HG03139 (cell line): ENCODE results near the gene SPATS1.

Source experiments
- ATAC-seq: cut with Tn5 transposase; IDR thresholded peaks from one replicate; pipeline ENCODE4 v1.9.1; 2021; ENCODE audit not compliant: unreplicated experiment

SPATS1 gene, protein sequence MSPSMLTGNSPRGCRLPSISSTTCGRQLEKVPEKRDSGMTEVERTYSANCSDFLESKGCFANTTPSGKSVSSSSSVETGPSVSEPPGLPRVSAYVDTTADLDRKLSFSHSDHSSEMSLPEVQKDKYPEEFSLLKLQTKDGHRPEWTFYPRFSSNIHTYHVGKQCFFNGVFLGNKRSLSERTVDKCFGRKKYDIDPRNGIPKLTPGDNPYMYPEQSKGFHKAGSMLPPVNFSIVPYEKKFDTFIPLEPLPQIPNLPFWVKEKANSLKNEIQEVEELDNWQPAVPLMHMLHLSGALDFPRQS

DNA sequence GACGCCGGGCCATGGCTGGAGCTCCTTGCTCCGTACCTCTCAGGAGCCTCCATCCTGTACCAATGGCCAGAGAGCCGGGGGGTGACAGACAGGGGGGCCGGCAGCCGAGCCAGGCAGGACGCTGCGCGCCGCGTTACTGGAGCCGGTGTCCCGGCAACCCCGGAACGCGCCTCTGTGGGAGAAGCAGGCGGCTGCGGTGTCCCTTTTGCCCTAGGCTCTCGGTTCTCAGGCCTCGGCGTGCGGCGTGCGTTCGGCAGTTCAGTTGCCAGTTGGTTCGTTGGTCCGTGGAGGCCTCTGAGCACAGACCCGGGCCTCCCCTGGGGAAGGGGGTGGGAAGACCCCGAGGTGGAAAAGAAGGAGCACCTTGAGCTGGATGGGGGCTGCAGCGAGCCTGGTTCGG is at the start of gene SPATS1:
SPATS1 (plus strand) TSS at position 162 of the 400 bp plus-strand sequence. CDS start 446 bp downstream, outside the sequence.
- no peak for ATAC-seq

- ATAC-seq, result no peak
Measured at GRCh38 chr6:44292661-44293365, 49.6 kb upstream of the SPATS1 start.

DNA sequence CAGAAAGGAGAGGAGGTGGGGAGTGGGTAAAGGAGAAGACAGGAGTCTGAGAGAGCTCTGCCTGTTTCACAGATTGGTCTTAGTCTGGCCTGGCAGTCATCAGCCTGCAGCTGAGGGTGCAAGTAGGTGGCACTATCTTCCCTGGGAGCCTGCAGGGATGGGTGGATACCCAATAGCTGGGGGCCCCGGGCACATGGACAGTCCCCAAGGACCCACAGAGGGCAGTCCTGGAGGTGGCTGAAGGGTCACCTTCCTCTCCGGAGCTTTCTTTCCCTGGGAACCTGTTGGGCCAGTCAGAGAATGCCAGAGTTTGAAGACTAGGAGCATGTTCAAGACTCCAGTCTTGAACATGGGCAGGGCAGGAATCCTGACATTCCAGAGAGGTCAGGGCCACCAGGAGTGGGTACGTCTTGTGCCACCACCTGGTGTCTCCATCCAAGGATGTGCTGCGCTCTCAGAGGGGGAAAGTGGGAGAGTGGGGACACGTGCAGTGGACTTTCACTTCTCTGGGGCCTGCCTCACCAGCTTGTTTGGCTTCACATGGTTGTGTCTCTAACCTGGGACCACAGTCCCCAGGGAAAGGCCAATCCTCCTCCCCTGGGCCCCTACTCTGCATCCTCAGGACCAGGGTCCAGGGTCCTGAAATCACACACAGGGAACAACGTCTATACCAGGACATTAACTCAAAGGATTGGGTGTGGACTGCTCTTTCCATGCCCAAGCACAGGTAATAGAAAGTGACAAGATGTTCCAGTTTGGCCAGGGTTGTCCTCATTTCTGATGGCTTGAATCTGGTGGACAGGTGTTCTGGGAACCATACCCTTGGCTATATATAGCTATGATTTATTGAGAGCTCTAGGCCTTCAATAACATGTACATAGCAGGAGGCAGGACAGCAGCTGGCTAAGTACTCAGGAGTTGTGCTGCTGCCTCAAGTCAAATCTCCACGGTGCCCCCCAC is 47.3 kb upstream of the SPATS1 start:
- no peak for ATAC-seq

DNA sequence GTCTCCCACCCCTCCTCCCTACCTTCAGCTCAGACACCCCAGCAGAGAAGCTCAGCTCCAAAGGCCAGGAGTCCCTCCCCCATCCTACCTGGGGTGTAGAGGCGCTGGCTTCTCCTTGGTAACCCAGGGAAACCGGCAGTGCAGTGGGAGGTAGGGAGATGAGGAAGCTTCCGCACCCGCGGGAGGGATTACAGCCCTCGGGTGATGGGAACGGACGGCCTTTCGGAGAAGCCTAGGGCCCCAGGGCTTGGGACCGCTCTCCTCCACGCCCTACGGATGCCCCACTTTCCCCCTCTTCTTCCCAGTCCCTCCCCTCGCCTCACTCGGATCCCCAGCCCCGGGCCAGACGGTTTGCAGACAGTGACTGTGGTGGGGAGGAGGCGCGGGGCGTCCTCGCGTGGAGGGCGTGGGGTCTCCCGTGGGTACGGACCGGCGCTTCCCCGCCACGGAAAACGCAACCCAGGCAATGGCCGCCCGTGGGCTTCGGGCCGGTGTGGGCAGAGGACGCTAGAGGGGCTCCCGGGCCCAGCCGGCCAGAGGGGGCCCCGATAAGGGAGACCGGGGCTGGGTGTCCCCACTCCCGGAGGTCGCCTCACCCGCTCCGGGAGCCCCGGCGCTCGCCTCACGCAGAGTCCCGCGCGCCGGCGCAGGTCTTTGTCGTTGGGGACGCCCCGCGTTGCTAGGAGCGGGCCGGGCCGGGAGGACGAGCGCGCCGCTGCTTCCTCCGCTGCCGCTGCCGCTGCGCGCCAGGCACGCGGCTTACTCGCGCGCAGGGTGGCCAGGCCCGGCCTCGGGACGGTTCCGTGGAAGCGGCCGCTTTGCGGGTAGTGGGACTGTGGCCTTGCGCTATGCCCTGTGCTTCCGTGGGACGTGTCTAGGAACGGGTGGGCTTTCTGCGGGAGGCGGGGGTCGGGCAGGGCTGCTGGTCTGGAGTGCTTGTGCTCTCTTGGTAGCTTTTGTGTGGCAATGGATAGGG is 45.1 kb upstream of the SPATS1 start:
- no peak for ATAC-seq

GRCh38 chr6:44298055-44298803 is 44.2 kb upstream of the SPATS1 start:
- no peak for ATAC-seq

DNA sequence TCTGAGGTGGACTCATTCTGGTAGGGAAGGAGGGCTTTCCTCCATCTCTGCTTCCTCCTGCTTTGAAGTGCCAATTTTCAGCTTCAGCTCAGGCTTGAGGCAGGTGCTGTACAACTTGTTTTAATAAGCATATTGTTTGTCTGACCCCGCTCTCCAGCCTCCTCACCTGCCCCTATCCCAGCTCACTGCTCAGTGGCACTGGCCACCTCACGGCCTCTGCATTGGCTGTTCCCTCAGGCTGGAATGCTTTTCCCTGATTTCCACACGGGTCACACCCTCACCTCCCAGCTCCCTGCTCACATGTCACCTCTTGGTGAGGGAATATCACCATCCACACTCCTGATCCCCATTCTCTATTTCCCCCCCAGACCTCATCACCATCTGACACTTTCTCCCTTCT is 43.6 kb upstream of the SPATS1 start:
- ATAC-seq, result no peak

- ATAC-seq, result no peak
Measured at GRCh38 chr6:44300292-44300823, 42.1 kb upstream of the SPATS1 start.

DNA sequence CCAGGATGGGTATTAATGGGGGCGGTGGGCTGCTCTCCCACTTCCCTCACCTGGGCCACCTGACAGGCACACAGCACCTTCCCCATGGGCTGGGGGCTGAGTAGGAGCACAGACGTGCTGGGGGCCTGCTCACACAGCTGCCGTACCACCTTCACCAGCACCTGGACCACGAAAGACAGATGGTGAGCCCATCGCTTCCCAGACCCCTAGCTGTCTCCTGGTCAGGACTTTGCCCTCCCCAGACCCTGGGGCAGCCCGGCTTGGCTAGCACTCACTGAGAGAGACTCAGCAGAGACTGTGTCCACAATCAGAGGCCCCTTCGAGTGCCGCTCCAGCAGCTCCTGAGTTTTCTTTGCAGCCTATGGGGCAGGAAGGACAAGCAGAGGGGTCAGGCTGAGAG is 41.3 kb upstream of the SPATS1 start:
- no peak for ATAC-seq

- no peak for ATAC-seq
Measured at GRCh38 chr6:44301782-44302564, 40.5 kb upstream of the SPATS1 start.

DNA sequence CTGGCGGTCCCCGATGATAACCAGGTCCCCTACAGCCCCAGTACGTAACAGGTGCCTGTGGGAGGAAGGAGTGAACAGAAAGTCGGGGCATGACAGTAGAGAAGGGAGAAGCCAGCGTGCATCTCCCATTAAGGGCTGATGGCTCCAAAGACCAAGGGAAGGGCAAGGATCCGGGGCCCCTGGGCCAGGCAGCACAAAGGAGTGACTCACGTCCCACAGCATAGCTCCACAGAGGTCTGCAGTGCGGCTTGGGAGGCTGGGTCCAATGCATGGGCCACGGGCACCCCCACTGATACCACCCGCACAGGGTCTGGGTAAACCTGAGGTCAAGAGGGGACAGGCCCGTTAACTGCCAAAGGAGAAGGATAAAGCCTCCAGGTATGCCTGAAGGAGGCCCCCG is 39.6 kb upstream of the SPATS1 start:
- ATAC-seq, result no peak

- ATAC-seq, result no peak
Measured at GRCh38 chr6:44303842-44304241, 38.6 kb upstream of the SPATS1 start.

DNA sequence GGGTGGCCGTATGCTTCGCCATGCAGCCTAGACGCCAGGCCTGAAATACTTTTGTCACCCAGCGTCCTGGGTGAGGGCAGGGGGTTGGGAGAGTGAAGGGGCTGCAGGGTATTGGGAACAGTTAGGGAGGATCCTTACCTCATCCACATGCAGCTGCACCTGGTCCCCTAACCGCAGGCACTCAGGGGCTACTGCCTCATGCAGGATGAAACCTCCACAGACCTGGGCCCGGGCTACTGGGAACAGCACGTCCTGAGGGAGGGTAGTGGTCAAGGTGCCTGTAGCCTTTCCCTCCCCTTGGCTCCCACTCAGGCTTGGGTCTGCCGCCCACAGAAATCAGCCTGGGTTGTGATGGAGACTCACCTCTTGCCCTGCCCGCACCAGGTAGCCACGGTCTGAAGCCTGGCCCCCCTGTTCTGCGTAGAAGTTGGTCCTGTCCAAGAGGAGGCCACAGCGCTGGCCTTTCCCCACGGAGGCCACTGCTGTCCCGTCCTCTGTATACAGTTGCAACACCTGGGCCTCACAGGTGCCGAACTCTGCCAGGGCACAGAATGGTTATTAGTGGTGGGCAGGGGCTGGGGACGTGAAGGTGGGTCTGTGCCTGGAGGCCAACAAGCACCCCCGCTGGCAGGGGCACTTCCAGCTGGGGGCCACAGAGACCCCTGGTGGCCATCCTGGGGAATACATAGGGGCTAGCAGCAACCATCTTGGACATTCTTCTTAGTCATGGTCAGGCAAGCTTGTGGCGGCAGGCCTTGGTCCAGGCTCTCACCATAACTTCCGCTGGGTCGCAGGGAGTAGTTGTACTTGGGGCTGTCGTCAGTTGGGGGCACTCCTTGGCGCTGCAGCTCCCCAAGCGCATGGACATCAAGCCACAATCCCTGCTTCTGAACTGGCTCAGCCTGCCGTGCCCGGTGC is 37.9 kb upstream of the SPATS1 start:
- ATAC-seq, result no peak

- ATAC-seq, result no peak
Measured at GRCh38 chr6:44305200-44305725, 37.2 kb upstream of the SPATS1 start.

DNA sequence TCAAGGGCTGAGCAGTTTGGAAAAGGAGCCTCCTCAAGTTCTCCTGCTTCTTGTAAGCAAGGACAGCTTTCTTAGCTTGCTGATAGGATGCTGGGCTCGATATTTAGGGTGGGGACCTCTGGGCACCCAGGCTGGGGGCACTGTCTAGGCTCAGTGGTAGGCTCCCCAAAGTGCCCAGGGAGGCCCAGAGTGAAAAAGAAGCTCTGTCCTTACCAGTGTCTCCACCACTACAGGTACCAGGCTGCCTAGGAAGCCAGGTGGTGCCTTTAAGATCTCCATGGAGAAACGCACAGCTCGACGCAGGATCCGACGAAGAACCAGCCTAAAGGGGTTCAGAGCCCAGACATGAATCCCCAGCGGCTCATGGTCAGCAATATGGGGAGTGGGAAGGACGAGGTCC is 35.7 kb upstream of the SPATS1 start:
- no peak for ATAC-seq

DNA sequence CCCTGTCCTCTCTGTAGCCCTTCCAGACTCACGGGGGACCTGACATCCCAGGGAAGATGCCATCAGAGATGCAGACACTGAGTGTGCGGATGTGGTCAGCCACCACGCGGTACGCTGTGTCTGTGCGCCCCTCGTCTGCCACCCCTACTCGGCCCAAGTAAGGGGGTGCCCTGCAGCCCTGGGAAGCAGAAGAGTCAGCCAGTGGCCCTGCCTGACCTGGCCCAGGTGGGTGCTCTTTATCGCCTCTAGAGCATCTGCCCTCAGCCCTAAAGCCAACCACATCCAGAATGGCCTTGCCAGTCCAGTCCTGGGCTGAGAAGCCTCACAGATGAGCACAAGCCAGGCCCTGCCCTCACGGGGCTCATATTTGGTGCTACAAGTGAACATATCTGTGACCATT is 35.2 kb upstream of the SPATS1 start:
- no peak for ATAC-seq

- no peak for ATAC-seq
Measured at GRCh38 chr6:44309092-44309491, 33.4 kb upstream of the SPATS1 start.

DNA sequence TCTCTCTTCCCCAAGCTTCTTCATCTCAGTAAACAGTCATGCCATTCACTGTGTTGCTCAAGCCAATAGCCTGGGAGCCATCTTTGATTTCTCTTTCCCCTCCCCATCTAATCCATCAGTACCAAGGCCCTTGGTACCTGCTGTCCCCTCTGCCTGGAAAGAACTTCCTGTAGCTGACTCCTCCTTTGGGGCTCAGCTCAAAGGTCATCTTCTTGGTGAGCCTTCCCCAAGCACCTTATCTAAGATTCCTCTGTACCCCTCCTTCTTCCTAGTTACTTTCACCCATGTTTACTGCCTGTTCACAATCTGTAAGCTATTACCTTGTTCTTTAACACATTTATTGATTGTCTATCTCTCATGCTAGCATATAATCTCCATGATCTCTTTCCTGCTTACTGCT is 32.8 kb upstream of the SPATS1 start:
- ATAC-seq, result no peak
